ENCODE results near the gene SMAD7. TPM values are rescaled to one million over a fixed set of nuclear protein-coding genes. Genes with fewer than 3 reads are reported as not detected.

Gene SMAD7
- total and polyA plus RNA-seq, 4 donors = 11.8 to 58.8 (median 35.8) TPM

DNA sequence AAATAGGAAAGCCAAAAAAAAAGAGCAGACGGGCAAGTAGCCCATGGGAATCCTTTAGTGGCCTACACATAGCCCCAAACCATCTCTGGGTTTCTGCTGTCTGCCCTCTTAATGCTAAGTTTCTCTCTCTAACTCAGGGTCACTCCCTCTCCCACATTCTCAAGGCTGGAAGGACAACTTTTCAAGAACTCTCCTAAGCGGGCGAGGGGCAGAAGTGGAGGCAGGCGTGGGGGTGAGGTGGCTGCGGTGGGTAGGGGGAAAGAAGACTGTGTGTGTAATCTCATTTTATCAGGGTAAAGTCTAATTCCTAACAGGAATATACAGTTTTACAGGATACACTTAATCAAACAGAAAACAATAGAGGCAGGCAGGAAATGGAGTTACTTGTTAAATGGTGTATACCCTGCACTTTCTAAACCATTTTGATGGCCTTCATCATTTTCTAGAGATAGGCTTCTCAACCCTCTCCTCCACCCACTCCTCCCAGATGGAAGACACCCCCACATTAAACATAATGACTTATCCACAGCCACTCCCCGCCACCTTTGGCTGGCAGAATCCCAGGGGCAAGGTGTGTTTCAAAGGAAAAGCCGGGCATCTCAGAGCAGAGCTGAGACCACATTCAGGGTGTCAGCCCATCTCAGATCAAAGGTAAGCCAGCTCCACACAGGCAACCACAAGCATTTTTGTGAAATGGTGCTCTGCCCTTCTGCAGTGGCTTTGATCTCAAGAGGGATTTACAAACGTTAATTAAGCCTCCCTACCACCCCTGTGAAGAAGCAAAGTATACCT, 6.8 kb downstream of the SMAD7 start:
- H3K4me1 ChIP-seq (ENCODE audit: control insufficient read depth in 5 of 5, insufficient read depth in 5 of 5, low read length in 5 of 5) = peaks cover 16 to 92% (median 50%) of the 10 kb centered on the region in 5 donors
- H3K9ac ChIP-seq (ENCODE audit: insufficient read depth in 1 of 2, low read length in 2 of 2) = no peak overlapping the region
- no peaks in the 10 kb centered on the region for H3K9me3 ChIP-seq (ENCODE audit: control insufficient read depth in 4 of 4, insufficient read depth in 3 of 4, low read length in 3 of 4)
- TF ChIP-seq, protein P1, sequence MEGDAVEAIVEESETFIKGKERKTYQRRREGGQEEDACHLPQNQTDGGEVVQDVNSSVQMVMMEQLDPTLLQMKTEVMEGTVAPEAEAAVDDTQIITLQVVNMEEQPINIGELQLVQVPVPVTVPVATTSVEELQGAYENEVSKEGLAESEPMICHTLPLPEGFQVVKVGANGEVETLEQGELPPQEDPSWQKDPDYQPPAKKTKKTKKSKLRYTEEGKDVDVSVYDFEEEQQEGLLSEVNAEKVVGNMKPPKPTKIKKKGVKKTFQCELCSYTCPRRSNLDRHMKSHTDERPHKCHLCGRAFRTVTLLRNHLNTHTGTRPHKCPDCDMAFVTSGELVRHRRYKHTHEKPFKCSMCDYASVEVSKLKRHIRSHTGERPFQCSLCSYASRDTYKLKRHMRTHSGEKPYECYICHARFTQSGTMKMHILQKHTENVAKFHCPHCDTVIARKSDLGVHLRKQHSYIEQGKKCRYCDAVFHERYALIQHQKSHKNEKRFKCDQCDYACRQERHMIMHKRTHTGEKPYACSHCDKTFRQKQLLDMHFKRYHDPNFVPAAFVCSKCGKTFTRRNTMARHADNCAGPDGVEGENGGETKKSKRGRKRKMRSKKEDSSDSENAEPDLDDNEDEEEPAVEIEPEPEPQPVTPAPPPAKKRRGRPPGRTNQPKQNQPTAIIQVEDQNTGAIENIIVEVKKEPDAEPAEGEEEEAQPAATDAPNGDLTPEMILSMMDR (IDR thresholded peaks at IDR 0.05; ENCODE audit: control extremely low read depth, extremely low read depth) = no peak
- no peaks in the 10 kb centered on the region for H3K27me3 ChIP-seq (ENCODE audit: control insufficient read depth in 3 of 3, insufficient read depth in 3 of 3, low read length in 2 of 3)
- WGBS, 2 donors = 44 to 78% methylated on average over 8 of the region's 8 CpGs
- ATAC-seq (ENCODE audit: insufficient read depth, low FRiP score) (no peak), DNase-seq (peak in 1 of 3 donors; percentile 11)
- peaks cover 0 to 17% (median 13%) of the 10 kb centered on the region in 4 donors for H3K36me3 ChIP-seq (ENCODE audit: control insufficient read depth in 4 of 4, insufficient read depth in 4 of 4, low read length in 4 of 4)
- peak overlapping the region; percentile 2 to 90 for H3K27ac ChIP-seq (ENCODE audit: low read depth in 1 of 2, low read length in 1 of 2)
- no peak overlapping the region for H3K4me3 ChIP-seq

DNA sequence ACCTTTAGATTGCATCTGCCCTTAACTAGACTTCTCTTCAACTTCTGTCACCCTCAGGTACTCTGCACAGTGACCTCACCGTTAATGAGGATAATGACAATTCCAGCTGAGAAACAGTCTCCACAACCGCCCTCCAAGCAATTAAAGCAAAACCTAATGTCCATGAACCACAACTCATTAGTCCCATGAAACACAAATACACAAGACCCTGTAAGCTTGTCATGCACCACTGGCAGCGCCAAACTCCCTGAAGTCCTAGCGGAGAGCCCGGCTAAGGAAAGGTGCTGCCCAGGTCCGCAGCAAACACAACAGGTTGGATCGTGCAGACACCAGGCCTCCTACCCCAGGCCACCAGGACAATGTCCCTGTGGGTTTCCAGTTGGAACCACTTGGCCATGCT, 7.4 kb downstream of the SMAD7 start:
- H3K27me3 ChIP-seq (ENCODE audit: control insufficient read depth in 3 of 3, insufficient read depth in 3 of 3, low read length in 2 of 3) = no peaks in the 10 kb centered on the region
- TF ChIP-seq, protein P1 (IDR thresholded peaks at IDR 0.05; ENCODE audit: control extremely low read depth, extremely low read depth) = no peak
- H3K36me3 ChIP-seq (ENCODE audit: control insufficient read depth in 4 of 4, insufficient read depth in 4 of 4, low read length in 4 of 4) = peaks cover 0 to 17% (median 13%) of the 10 kb centered on the region in 4 donors
- H3K9me3 ChIP-seq (ENCODE audit: control insufficient read depth in 4 of 4, insufficient read depth in 3 of 4, low read length in 3 of 4) = no peaks in the 10 kb centered on the region
- peak overlapping the region; percentile 2 to 90 for H3K27ac ChIP-seq (ENCODE audit: low read depth in 1 of 2, low read length in 1 of 2)
- DNase-seq = peak in 1 of 3 donors; percentile 12
- peaks cover 16 to 98% (median 53%) of the 10 kb centered on the region in 5 donors for H3K4me1 ChIP-seq (ENCODE audit: control insufficient read depth in 5 of 5, insufficient read depth in 5 of 5, low read length in 5 of 5)
- WGBS, 2 donors = 51 to 69% methylated on average over 7 of the region's 7 CpGs
- no peak overlapping the region for H3K9ac ChIP-seq (ENCODE audit: insufficient read depth in 1 of 2, low read length in 2 of 2)
- H3K4me3 ChIP-seq = peak overlapping the region; percentile 16
- ATAC-seq (ENCODE audit: insufficient read depth, low FRiP score) = no peak

GRCh38 chr18:48942554-48943261, 8.1 kb downstream of the SMAD7 start:
- H3K27ac ChIP-seq (ENCODE audit: low read depth in 1 of 2, low read length in 1 of 2) = peak overlapping the region in 1 of 2 donors; percentile 90
- no peaks in the 10 kb centered on the region for H3K9me3 ChIP-seq (ENCODE audit: control insufficient read depth in 4 of 4, insufficient read depth in 3 of 4, low read length in 3 of 4)
- ATAC-seq (ENCODE audit: insufficient read depth, low FRiP score) (peak; percentile 36), DNase-seq (peak in 1 of 3 donors; percentile 40)
- H3K27me3 ChIP-seq (ENCODE audit: control insufficient read depth in 3 of 3, insufficient read depth in 3 of 3, low read length in 2 of 3) = no peaks in the 10 kb centered on the region
- WGBS, 2 donors = 39 to 62% methylated on average over 12 of the region's 12 CpGs
- peaks cover 16 to 99% (median 55%) of the 10 kb centered on the region in 5 donors for H3K4me1 ChIP-seq (ENCODE audit: control insufficient read depth in 5 of 5, insufficient read depth in 5 of 5, low read length in 5 of 5)
- H3K36me3 ChIP-seq (ENCODE audit: control insufficient read depth in 4 of 4, insufficient read depth in 4 of 4, low read length in 4 of 4) = peaks cover 0 to 20% (median 17%) of the 10 kb centered on the region in 4 donors
- H3K9ac ChIP-seq (ENCODE audit: insufficient read depth in 1 of 2, low read length in 2 of 2) = peak overlapping the region in 1 of 2 donors; percentile 48
- TF ChIP-seq, protein P1 (IDR thresholded peaks at IDR 0.05; ENCODE audit: control extremely low read depth, extremely low read depth) = no peak
- no peak overlapping the region for H3K4me3 ChIP-seq

Data from lung (tissue), 12 donors.